ENCODE results near the gene OR6X1. TPM values are rescaled to one million over a fixed set of nuclear protein-coding genes. Genes with fewer than 3 reads are reported as not detected.

The OR6X1 gene
- total RNA-seq (2021) = not detected in 2 replicates
- long read RNA-seq = 0 reads

- H4K20me1 ChIP-seq (ENCODE audit: control insufficient read depth, insufficient read depth, insufficient read length) = no peaks in the 10 kb centered on the region
- no peak within 1 kb of the TSS for H3K23ac ChIP-seq (ENCODE audit: insufficient read length, low read depth, low read length)
- peaks cover 2% of the 10 kb centered on the region; the same call in 1 of the 2 replicates for H3K27me3 Mint-ChIP-seq (ENCODE audit: low read depth)
- no peak within 1 kb of the TSS for H2BK120ac ChIP-seq (ENCODE audit: low read depth, low read length, poor library complexity, severe bottlenecking)
- no peak for DNase-seq
- H2BK20ac ChIP-seq (ENCODE audit: low read depth, low read length, poor library complexity, severe bottlenecking) = no peak within 1 kb of the TSS
- no peak within 1 kb of the TSS for H2BK5ac ChIP-seq (ENCODE audit: insufficient read length, low read length)
- H4K5ac ChIP-seq (ENCODE audit: insufficient read length, low read depth, low read length) = no peak within 1 kb of the TSS
- H3K27me3 ChIP-seq (ENCODE audit: insufficient read depth, low read length) = no peaks in the 10 kb centered on the region
- H3K4me3 Mint-ChIP-seq = no peak within 1 kb of the TSS; a peak in 1 of 5 replicates
- H4K91ac ChIP-seq (ENCODE audit: insufficient read length, low read depth, low read length) = no peak within 1 kb of the TSS
- no peak within 1 kb of the TSS for H3K27ac ChIP-seq (ENCODE audit: insufficient read length, low read depth, low read length)
- no CpG with 5 or more reads among the region's 3 CpGs for WGBS (ENCODE audit: extremely low coverage, insufficient read length, low lambda C conversion rate)
- H3K27ac Mint-ChIP-seq = no peak within 1 kb of the TSS; a peak in 2 of 7 replicates
- H3K56ac ChIP-seq (ENCODE audit: insufficient read length, low read depth, low read length) = no peak within 1 kb of the TSS
- H3K4me1 Mint-ChIP-seq = peaks cover 16 to 21% of the 10 kb centered on the region in 2 experiments
- no peak for TF ChIP-seq CTCF (conservative IDR thresholded peaks at IDR 0.05)
- no peak within 1 kb of the TSS for H3K18ac ChIP-seq (ENCODE audit: insufficient read length, low read depth, low read length)
- no peak within 1 kb of the TSS for H2AK5ac ChIP-seq (ENCODE audit: insufficient read length, low read length)
- no peak within 1 kb of the TSS for H4K8ac ChIP-seq (replicated peaks; ENCODE audit: insufficient read length, low read depth, low read length)
- no peak within 1 kb of the TSS for H3T11ph ChIP-seq (ENCODE audit: low read length)
- no peaks in the 10 kb centered on the region for H3K79me2 ChIP-seq (ENCODE audit: insufficient read depth, low read length)
- no peak within 1 kb of the TSS for H3K4me2 ChIP-seq (ENCODE audit: insufficient read depth, insufficient read length, low read length)
- H2AFZ ChIP-seq (ENCODE audit: low read length) = no peak within 1 kb of the TSS
- H3K36me3 Mint-ChIP-seq (ENCODE audit: insufficient read depth in 1 of 3, low read depth in 3 of 3) = peaks cover 11 to 25% (median 25%) of the 10 kb centered on the region in 3 experiments
- no peak within 1 kb of the TSS for H3K14ac ChIP-seq (ENCODE audit: insufficient read depth, low read length)
- peaks cover 9 to 21% of the 10 kb centered on the region in 2 experiments for H3K9me3 Mint-ChIP-seq
- H3K4me1 ChIP-seq (ENCODE audit: insufficient read depth, low read length) = no peaks in the 10 kb centered on the region; the same call in 1 of the 2 replicates
- no peak within 1 kb of the TSS for H3K4ac ChIP-seq (ENCODE audit: low read depth, low read length)
- no peaks in the 10 kb centered on the region for H3K9me3 ChIP-seq (ENCODE audit: control insufficient read depth, low read depth, low read length)
- no peak within 1 kb of the TSS for H2BK15ac ChIP-seq (ENCODE audit: low read depth, low read length)
- no peak within 1 kb of the TSS for H3K9ac ChIP-seq (ENCODE audit: extremely low read depth, insufficient read length, low read length)
- no peak within 1 kb of the TSS for H2BK12ac ChIP-seq (ENCODE audit: insufficient read length, low read depth, low read length)
- H3K79me1 ChIP-seq (ENCODE audit: insufficient read depth, low read depth, low read length, poor library complexity, severe bottlenecking) = no peaks in the 10 kb centered on the region
- H3K23me2 ChIP-seq (ENCODE audit: insufficient read length, low read depth, low read length, poor library complexity, severe bottlenecking) = no peaks in the 10 kb centered on the region
Observed at GRCh38 chr11:123754101-123754568, at the start of gene OR6X1. Gene OR6X1 (minus strand): TSS chr11:123754518. CDS start chr11:123754518, 0 bp downstream.
